CD4-positive, alpha-beta T cell (primary cell): ENCODE measurements around the gene DSC3. TPM values are rescaled to one million over a fixed set of nuclear protein-coding genes. Genes with fewer than 3 reads are reported as not detected.

Source experiments
- ATAC-seq: fragments of 200-7000 bp; cut with Tn5 transposase; one replicate; pipeline ENCODE4 v1.10.0; 2022; ENCODE audit warnings: mild to moderate bottlenecking; ENCODE audit not compliant: poor library complexity
- CTCF ChIA-PET: fragments of 350-600 bp; sonication (Branson Sonifier 250); formaldehyde crosslinking; loops from one replicate; lab custom pipeline; 2021; ENCODE audit warnings: antibody characterized with exemption, inconsistent platforms; lab: Charles Lee
- POLR2A ChIA-PET: fragments of 350-600 bp; sonication (Branson Sonifier 250); formaldehyde crosslinking; loops from one replicate; lab custom pipeline; 2021; ENCODE audit warnings: antibody characterized with exemption, inconsistent platforms; lab: Charles Lee
- DNase-seq, 14 experiments: peaks; one replicate each; pipeline ENCODE4 v3.0.0-alpha.2; 2013 to 2020; ENCODE audit warnings: mixed read lengths in 2 of 14
- H3K27ac ChIP-seq, 2 donors: one replicate each; pipeline versions ENCODE4 v1.5.1 to v1.7.0; 2013; ENCODE audit warnings: low read length in 2 of 2, low read depth in 1 of 2, mild to moderate bottlenecking in 1 of 2
- H3K27me3 ChIP-seq, 2 experiments: 1 replicate in 1 of 2; 2 replicates in 1 of 2; pipeline versions ENCODE4 v1.6.1 to v1.7.0; 2013; ENCODE audit warnings: low read length in 2 of 2, control low read depth in 1 of 2, mild to moderate bottlenecking in 1 of 2, moderate library complexity in 1 of 2; ENCODE audit not compliant: insufficient read depth in 2 of 2, control insufficient read depth in 1 of 2
- H3K36me3 ChIP-seq: one replicate; pipeline ENCODE4 v1.6.1; 2013; ENCODE audit warnings: low read length, control low read depth; ENCODE audit not compliant: insufficient read depth
- H3K4me1 ChIP-seq: one replicate; pipeline ENCODE4 v1.6.1; 2013; ENCODE audit warnings: low read length, control low read depth; ENCODE audit not compliant: insufficient read depth
- H3K4me3 ChIP-seq: one replicate; pipeline ENCODE4 v1.5.1; 2013; ENCODE audit warnings: mild to moderate bottlenecking, low read length, moderate library complexity
- H3K9me3 ChIP-seq, 2 experiments: 1 replicate in 1 of 2; 2 replicates in 1 of 2; pipeline versions ENCODE4 v1.6.1 to v1.7.0; 2013; ENCODE audit warnings: low read length in 2 of 2, mild to moderate bottlenecking in 2 of 2, control low read depth in 1 of 2, moderate library complexity in 1 of 2; ENCODE audit not compliant: control insufficient read depth in 1 of 2, insufficient read depth in 1 of 2
- H3K27ac Mint-ChIP-seq: one replicate; pipeline ENCODE4 v1.8.0; 2020; ENCODE audit warnings: mixed read lengths
- H3K27me3 Mint-ChIP-seq: one replicate; pipeline ENCODE4 v1.8.0; 2021; ENCODE audit warnings: mixed read lengths
- H3K36me3 Mint-ChIP-seq: one replicate; pipeline ENCODE4 v1.8.0; 2021; ENCODE audit warnings: low read depth, mixed read lengths
- H3K4me1 Mint-ChIP-seq: one replicate; pipeline ENCODE4 v1.8.0; 2021; ENCODE audit warnings: low read depth, mixed read lengths
- H3K4me3 Mint-ChIP-seq: one replicate; pipeline ENCODE4 v1.8.0; 2020; ENCODE audit warnings: mild to moderate bottlenecking, mixed read lengths
- H3K9me3 Mint-ChIP-seq: one replicate; pipeline ENCODE4 v1.8.0; 2020; ENCODE audit warnings: mixed read lengths
- intact Hi-C, 2 experiments: fragments of 100-400 bp; cut with DNase I in 1 of 2; cut with micrococcal nuclease in 1 of 2; formaldehyde crosslinking; loops; one replicate each; pipeline versions ENCODE4 v1.15.1 to v1.9.0; 2023 to 2025; cut with DNase I, micrococcal nuclease
- polyA plus RNA-seq, 2 donors: library from polyadenylated mRNA; unstranded; fragments of 120-200 nt; gene quantifications; one replicate each; pipeline ENCODE4 v1.2.1, GENCODE V29; 2013
- total RNA-seq, 174 experiments: library from RNA in 2 of 174; stranded (reverse) in 2 of 174; gene quantifications; one replicate each; pipeline ENCODE4 v1.2.3 and lab custom pipeline; 2021 to 2026
- TF ChIP-seq, protein P1 (sequence below): fragments of 200-600 bp; IDR thresholded peaks from one replicate; pipeline ENCODE4 v1.8.0; 2022; ENCODE audit warnings: antibody characterized with exemption, mild to moderate bottlenecking

DSC3 gene
- not detected for total RNA-seq
- polyA plus RNA-seq (2013, experiment 1 of 2), result not detected
- polyA plus RNA-seq (2013, experiment 2 of 2), result 0.01 TPM
- 0 to 0.29 (median 0) reads per million in 172 experiments for total RNA-seq (lab: John Stamatoyannopoulos, UW)

- ATAC-seq, result no peak
- no peaks in the 10 kb centered on the region for H3K36me3 Mint-ChIP-seq
- H3K9me3 ChIP-seq, result peaks cover 0 to 21% of the 10 kb centered on the region in 2 experiments
- no peak within 1 kb of the TSS for H3K4me3 ChIP-seq
- ChIA-PET CTCF (no interaction called here), POLR2A (no interaction called here)
- peaks cover 62% of the 10 kb centered on the region for H3K27me3 Mint-ChIP-seq
- DNase-seq, result no peak
- peak within 1 kb of the TSS; percentile 67 for H3K4me3 Mint-ChIP-seq
- H3K36me3 ChIP-seq, result no peaks in the 10 kb centered on the region
- H3K27ac ChIP-seq, result no peak within 1 kb of the TSS
- H3K27ac Mint-ChIP-seq, result no peak within 1 kb of the TSS
- TF ChIP-seq, protein P1, sequence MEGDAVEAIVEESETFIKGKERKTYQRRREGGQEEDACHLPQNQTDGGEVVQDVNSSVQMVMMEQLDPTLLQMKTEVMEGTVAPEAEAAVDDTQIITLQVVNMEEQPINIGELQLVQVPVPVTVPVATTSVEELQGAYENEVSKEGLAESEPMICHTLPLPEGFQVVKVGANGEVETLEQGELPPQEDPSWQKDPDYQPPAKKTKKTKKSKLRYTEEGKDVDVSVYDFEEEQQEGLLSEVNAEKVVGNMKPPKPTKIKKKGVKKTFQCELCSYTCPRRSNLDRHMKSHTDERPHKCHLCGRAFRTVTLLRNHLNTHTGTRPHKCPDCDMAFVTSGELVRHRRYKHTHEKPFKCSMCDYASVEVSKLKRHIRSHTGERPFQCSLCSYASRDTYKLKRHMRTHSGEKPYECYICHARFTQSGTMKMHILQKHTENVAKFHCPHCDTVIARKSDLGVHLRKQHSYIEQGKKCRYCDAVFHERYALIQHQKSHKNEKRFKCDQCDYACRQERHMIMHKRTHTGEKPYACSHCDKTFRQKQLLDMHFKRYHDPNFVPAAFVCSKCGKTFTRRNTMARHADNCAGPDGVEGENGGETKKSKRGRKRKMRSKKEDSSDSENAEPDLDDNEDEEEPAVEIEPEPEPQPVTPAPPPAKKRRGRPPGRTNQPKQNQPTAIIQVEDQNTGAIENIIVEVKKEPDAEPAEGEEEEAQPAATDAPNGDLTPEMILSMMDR, result no peak
- peaks cover 19 to 31% of the 10 kb centered on the region in 2 experiments for H3K27me3 ChIP-seq
- peaks cover 6% of the 10 kb centered on the region for H3K4me1 Mint-ChIP-seq
- H3K4me1 ChIP-seq, result no peaks in the 10 kb centered on the region
- H3K9me3 Mint-ChIP-seq, result peaks cover 16% of the 10 kb centered on the region
- intact Hi-C loops, result no loop called here
Measured at GRCh38 chr18:31042406-31043181, at the start of gene DSC3. DSC3 (minus strand) TSS chr18:31042742; CDS start chr18:31042660, 82 bp downstream.

DNA sequence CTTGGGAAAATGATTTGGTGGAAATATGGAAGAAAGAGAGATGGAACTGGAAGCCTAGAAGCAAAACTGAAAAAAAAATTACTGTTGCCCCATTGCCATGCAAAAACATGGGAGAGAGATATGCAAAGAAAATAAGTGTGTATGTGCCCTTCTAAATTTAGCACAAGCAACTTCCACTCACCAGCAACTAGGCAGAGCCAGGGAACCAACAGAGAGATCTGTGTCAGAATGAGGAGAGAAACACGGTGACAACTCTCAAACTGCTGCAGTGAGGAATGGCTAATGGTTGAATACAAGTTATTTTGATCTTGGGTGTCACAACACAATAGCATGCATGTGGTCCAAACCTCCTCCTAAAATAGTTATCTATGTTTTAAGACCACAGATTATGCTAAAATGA lies 48.8 kb upstream of the DSC3 start:
- Mint-ChIP-seq H3K4me3 (no peak overlapping the region), H3K36me3 (no peaks in the 10 kb centered on the region), H3K4me1 (no peaks in the 10 kb centered on the region), H3K27ac (no peak overlapping the region), H3K27me3 (peaks cover 5% of the 10 kb centered on the region), H3K9me3 (peaks cover 7% of the 10 kb centered on the region)
- no peak for ATAC-seq
- Histone ChIP-seq H3K27me3 (no peaks in the 10 kb centered on the region), H3K36me3 (no peaks in the 10 kb centered on the region), H3K27ac (no peak overlapping the region), H3K4me1 (no peaks in the 10 kb centered on the region), H3K4me3 (no peak overlapping the region), H3K9me3 (no peaks in the 10 kb centered on the region)
- intact Hi-C loops, result no loop called here
- POLR2A ChIA-PET, result no interaction called here
- TF ChIP-seq, protein P1, result no peak
- CTCF ChIA-PET, result no interaction called here
- DNase-seq, result no peak

DNA sequence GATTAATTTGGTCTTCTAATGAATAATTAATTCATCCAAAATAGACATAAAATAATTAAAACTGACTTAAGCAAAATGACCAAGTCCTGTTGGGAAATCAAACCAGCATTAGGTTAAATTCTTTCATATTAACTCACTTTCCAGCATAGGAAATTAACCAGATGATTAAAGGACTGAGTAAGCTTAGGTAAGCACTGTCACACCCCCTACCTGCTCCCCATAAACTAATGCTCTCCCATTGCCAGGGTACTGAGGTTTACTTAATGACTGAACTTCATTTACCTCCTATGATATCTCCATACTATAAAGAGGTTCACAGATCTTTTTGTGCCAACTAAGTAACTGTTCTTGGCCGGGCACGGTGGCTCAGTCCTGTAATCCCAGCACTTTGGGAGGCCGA lies 46.0 kb upstream of the DSC3 start:
- no peaks in the 10 kb centered on the region for H3K4me1 Mint-ChIP-seq
- no peaks in the 10 kb centered on the region for H3K9me3 Mint-ChIP-seq
- H3K4me3 ChIP-seq, result no peak overlapping the region

More for the DNA sequence above, 46.0 kb upstream of the DSC3 start:
- ChIA-PET CTCF (no interaction called here), POLR2A (no interaction called here)
- no peaks in the 10 kb centered on the region for H3K27me3 ChIP-seq
- TF ChIP-seq, protein P1, result no peak
- Mint-ChIP-seq H3K27ac (no peak overlapping the region), H3K4me3 (no peak overlapping the region), H3K27me3 (no peaks in the 10 kb centered on the region), H3K36me3 (no peaks in the 10 kb centered on the region)
- no peaks in the 10 kb centered on the region for H3K9me3 ChIP-seq
- no peak for ATAC-seq
- intact Hi-C loops, result no loop called here
- H3K36me3 ChIP-seq, result no peaks in the 10 kb centered on the region
- no peak for DNase-seq
- no peak overlapping the region for H3K27ac ChIP-seq
- no peaks in the 10 kb centered on the region for H3K4me1 ChIP-seq
